GM21515 (cell line): Measurements from ENCODE around the gene PAGE1.
"Not testable (repeated sequence)": the region's sequence is repeated elsewhere in the genome, so short reads cannot be mapped to it uniquely, and the experiment has no call there.

ENCODE experiments used
- ATAC-seq: cut with Tn5 transposase; IDR thresholded peaks from one replicate; pipeline ENCODE4 v1.9.1; 2021; ENCODE audit not compliant: unreplicated experiment

PAGE1 gene, protein sequence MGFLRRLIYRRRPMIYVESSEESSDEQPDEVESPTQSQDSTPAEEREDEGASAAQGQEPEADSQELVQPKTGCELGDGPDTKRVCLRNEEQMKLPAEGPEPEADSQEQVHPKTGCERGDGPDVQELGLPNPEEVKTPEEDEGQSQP

GRCh38 chrX:49695276-49696180 is at the start of gene PAGE1:
Gene PAGE1, minus strand, starts transcription at chrX:49695984. Its CDS starts 1,214 bp downstream, at chrX:49694770.
- ATAC-seq: no peak

- ATAC-seq: not testable (repeated sequence)
Measured at GRCh38 chrX:49741501-49741900, 45.7 kb upstream of the PAGE1 start.

- ATAC-seq: no peak
Measured at GRCh38 chrX:49727847-49728246, 32.1 kb upstream of the PAGE1 start.

- ATAC-seq: no peak
Measured at GRCh38 chrX:49726966-49727365, 31.2 kb upstream of the PAGE1 start.

DNA sequence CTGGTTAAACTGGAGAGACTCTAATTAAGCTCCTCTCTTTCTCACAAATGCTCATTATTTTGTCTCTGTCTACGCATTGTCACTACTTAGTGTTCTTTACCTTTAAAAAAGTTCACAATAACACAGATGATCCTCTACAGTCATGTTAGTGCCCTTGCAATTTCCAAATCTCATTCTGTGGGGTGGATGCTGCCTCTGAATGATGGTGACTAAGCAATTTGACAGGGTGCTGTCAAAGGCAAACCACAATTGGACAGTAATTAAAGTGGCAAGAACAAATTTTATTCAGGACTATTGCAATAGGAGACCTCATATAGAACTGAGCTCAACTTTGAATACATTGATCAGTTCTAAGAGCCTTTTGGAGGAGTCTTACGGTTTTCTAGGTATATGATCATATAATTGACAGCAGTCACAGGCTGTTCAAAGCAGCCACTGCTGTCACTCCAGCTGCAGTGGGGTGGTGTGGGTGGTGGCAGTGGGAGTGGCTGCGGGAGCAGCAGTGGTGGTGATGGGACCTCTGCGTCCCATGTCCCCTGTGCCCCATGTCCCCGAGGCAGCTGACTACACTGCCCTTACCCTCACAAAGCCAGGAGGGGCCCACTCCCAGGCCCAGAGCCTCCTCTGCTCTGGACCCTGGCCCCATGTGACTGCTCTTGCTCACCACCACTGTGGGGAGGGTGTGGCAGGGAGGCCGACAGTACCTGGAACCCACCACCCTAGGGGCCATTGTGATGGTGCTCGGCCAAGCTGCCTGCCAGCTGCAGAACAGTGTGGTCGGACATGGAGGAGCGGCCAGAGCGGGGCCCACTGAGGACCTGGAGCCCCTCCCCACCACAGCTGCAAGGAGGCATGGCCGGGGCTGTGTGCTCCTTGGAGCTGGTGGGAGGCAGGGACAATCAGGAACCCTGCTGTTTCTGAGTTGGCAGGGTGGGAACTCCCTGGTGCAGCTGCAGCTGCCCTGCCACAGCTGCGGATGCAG is 30.4 kb upstream of the PAGE1 start:
- ATAC-seq: no peak

- ATAC-seq: no peak
Measured at GRCh38 chrX:49725401-49725800, 29.6 kb upstream of the PAGE1 start.

DNA sequence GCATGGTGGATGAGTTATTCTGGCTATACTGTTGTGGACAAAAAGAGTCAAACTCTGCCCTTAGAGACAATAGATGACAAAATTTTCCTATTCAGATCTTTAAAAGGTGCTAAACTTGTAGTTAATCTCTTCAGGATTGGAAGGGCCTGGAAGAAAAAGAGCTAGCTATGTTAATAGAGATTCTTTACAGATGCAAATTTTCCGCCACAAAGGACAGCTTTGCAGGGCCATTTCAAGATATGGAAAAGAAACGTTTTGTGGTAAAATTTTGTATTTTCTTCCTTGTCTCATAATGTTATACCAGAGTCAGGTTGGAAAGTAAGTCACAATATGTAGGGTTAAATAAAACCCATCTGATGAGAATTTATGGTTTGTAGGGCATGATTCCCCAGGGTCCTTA is 24.3 kb upstream of the PAGE1 start:
- not testable (repeated sequence) for ATAC-seq

DNA sequence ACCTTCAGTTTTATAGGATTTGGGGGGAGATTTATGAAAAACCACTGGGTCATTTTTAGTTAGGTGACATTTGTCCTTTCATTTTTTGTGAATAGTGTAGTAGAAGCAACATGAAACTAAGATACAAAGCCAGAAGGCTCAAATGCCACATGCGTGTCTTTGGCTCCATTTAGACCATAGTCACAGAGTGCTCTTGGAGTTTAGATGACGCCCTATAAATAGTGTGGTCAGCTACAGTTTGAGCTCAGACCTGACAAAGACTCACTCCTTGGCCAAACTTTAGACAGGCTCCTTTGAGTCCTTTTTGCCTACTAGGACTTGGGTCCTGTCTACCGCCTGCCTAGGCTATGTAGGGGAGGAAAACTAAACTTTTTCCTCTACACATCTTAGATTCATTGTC is 16.8 kb upstream of the PAGE1 start:
- no peak for ATAC-seq

GRCh38 chrX:49710744-49711319 is 15.0 kb upstream of the PAGE1 start:
- no peak for ATAC-seq

DNA sequence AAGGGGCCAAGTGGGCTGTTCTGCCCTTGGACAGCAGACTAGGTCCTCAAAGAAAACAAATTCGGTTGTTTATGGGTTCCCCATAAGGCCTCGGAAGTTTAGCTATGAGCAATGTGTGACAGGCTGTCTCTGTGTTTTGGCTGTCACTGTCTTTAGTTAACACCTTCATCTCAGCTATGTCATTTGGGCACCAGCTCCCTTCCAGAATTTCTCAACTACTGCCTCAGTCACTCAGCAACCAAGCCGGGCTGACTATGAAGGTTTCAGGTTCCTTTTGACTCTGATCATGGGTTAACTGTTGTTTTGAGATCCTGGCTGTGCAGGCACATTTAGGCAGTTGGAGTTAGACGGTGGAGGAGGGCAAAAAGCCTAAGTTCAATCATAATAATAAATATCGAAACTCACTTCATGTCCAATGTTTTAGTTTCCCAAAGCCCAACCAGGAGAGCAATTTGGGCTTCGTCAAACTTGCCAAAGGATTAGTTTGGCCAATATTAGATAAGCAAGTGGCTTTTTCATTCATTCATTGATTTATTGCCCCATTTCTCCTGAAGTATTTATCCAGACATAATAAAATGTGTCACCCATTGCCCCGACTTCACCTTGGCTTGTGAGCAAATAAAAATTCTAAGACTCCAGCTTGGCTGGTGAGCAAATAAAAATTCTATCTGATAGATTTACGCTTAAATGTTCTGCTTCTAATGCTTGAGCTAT is 9.1 kb upstream of the PAGE1 start:
- ATAC-seq: no peak

DNA sequence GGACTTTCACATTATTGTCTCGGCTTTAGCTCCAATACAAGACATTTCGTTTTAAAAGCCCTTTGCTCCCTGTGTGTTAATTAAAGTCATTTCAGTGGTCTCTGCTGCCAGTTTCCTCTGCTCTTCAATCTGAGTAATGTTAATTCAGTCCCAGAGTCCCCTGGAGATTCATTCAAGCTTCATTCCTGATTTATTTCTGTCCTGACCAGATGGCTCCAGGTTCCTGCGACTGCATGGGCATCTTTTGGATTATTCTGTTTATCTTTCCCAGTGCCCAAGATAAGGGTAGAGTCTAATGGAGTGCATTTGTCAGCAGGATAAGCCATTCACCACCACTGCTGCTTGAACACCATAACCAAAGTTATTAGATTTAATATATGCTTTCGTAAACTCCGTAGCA is 6.1 kb upstream of the PAGE1 start:
- ATAC-seq: no peak

DNA sequence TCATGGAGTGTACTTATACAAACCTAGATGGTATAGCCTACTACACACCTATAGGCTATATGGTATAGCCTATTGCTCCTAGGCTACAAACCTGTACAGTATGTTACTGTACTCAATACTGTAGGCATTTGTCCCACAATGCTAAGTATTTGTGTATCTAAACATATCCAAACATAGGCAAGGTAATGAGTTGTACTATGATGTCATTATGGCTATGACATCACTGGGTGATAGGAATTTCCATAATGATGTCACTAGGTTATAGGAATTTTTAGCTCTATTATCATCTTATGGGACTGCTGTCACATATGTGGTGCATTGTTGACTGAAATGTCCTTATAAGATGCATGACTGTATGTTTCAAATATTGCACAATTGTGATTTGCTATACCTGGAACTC is 5.5 kb upstream of the PAGE1 start:
- ATAC-seq: no peak

- no peak for ATAC-seq
Measured at GRCh38 chrX:49675075-49675719, 20.6 kb downstream of the PAGE1 start.

GRCh38 chrX:49673394-49673793 is 22.4 kb downstream of the PAGE1 start:
- no peak for ATAC-seq

GRCh38 chrX:49664824-49665223 is 31.0 kb downstream of the PAGE1 start:
- no peak for ATAC-seq

- no peak for ATAC-seq
Measured at GRCh38 chrX:49661881-49662280, 33.9 kb downstream of the PAGE1 start.

DNA sequence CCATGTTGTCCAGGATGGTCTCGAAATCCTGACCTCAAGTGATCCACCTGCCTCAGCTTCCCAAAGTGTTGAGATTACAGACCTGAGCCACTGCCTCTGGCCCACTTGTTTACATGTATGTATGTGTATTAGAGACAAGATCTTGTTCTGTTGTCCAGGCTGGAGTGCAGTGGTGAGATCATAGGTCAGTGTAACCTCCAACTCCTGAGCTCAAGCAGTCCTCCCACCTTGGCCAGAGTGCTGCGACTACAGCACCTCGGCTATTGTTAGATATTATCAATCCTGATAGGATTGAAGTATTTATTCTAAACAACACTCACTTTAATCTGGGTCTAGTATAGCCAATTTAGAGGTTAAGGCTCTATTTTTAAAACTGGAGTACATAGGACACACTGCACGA is 36.0 kb downstream of the PAGE1 start:
- no peak for ATAC-seq

DNA sequence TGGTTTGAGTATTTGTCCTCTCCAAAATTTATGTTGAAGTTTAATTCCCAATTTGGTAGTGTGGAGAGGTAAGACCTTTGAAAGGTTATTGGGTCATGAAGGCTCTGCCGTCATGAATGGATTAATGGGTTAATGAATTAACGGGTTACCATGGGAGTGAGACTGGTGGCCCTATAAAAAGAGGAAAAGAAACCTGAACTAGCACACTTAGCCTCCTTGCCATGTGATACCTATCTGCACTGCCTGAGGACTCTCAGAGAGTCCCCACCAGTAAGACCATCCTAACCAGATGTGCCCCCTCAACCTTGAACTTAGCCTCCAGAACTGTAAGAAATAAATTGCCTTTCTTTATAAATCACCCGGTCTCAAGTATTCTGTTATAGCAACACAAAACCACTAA is 39.3 kb downstream of the PAGE1 start:
- no peak for ATAC-seq

DNA sequence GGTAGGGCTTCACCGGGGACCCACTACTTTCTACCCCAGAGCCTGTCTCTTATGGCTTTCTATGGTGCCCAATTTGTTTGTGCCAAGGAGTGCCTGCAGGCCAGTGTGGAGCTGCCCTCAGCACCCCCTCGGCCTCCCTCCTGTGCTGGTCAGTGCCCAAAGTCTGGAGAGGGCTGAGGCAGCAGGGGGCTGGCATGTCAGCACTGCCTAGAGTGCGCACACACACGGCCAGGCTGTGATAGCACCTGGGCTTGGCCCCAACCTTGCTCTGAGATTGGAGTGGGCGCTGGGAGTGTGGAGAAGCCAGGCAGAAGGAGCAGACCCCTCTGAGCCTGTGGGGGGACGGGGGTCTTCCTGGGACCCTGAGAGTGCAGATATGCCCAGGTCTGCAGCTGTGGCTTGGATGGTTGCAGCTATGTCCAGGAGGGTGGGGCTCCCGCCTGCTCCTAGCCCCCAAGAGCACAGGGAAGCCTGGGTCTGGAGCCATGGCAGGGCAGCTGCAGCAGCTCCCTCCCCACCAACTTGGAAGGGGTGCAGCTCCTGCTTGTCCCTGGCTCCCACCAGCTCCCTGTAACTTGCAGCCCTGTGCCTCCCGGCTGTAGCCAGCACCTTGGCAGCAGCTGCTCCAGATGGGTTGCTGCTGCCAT is 50.7 kb downstream of the PAGE1 start:
- no peak for ATAC-seq
